CD4-positive, alpha-beta T cell treated with Interleukin-4 for 1 hour (primary cell): ENCODE measurements around the gene TMEM258.

ENCODE experiments used
- DNase-seq, 2 donors: peaks; one replicate each; pipeline ENCODE4 v3.0.0-alpha.2; 2020 to 2022

Gene TMEM258

DNA sequence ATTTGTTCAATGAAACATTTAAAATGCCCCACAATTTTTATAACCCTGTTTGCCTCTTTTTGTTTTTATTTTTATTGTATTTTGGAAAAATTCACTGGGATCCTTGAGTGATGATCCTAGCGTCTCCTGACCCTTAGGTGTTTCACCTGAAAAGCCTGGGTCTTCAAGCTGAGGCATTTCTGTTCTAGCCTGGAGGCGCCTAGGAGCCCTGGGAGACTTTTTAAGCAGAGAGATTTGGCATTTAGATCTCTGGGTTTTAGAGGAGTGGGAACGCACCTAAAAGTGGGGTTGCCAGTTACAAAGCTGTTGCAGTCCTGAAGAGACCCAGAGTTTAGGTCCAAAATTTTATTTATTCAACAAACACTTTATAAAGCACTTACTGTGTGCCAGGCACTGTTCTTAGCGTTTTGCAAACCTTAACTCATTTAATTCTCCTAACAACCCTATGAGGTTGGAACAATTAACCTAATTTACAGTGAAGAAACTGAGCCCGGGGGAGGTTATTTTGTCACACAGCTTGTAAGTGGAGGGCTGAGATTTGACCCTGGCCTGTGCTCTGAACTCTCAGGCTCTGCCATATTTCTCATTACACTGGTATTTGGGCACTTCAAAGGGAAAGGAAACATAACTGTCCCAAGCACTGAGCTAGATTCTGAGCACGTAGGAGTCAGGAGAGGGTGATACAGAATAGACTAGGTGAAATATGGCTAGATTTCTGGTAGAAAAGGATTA is 25.2 kb upstream of the TMEM258 start:
- no peak for DNase-seq

DNA sequence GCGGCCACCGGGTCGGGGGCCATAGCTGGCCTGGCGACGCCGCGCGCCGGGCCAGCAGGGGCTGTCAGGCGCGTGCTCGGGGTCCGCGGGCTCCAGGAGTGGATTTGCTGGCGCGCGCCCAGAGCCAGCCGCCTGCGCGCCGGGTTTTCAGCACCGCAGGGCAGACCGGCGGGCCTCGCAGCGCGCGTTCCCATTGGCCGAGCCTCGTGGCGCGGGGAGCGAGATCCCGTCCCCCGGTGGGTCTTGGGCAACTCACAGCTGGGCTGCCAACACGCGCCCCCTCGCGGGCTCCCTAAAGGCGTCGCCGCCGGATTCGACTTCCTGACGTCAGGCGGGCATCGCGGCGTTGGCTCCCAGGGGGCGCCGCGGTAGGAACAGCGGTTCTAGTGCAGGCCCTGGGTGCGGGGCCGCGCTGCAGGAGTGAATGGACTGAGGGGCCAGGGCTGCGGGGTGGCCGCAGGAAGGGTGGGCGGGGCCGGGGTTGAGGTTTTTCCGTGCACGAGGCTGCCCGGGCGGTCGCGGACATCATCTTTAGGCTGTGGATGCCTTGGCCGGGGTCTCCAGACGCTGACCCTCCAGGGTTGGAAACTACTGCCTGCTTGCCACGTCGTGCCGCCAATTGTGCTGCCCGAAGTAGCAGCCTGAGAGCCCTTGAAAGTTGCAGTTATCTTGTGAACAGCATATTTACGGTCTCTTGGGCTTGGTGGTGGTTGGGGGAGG is 24.5 kb upstream of the TMEM258 start, which contains the start of gene FADS1:
Gene FADS1 (minus strand): TSS at position 268 of the 720 bp plus-strand sequence. CDS start 74 bp downstream, at position 194.
- peak; percentile 78 to 84 for DNase-seq

DNA sequence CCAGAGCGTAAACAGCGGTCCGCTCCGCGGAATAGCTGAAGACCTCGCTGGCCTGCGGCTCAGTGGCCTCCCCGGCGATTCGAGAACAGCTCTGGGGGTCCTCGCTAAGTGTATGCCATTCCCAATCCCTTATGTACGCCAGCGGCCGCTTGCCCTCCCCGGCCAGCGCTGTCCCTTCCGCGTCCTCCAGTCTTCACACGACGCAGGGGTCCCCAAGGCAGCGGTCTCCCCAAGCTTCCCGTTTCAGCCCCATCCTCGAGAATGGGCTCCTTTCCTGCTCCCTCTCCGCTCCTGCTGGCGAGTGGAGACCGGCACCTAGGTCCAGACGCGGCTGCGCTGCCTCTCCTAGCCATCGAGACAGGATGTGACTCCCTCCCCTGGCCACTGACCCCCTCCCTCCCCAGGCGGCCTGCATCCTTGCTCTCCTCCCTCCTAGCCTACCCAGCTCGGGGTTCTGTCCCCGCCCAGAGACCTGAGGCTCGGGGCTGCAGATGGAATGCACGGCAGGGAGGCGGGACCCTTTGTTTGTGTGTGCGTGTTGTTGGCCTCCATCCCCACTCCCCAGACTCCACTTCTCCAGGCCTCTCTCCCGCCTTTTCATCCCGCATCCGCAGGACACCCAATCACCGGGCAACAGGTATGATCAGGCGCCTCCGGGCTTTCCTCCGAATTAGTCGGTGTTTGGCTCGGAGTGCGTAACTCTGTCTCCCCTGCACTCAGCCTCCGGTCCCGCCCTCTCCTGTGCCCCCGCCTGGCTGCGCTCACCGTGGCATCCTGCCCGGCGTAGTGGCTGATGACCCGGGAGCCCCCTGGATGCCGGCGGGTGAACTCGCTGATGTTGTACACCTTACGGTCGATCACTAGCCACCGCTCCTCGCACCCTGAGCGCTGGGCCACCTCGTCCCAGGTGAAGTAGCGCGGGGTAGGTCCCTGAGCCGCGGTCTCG is 23.7 kb upstream of the TMEM258 start:
- peak; percentile 54 to 59 for DNase-seq

DNA sequence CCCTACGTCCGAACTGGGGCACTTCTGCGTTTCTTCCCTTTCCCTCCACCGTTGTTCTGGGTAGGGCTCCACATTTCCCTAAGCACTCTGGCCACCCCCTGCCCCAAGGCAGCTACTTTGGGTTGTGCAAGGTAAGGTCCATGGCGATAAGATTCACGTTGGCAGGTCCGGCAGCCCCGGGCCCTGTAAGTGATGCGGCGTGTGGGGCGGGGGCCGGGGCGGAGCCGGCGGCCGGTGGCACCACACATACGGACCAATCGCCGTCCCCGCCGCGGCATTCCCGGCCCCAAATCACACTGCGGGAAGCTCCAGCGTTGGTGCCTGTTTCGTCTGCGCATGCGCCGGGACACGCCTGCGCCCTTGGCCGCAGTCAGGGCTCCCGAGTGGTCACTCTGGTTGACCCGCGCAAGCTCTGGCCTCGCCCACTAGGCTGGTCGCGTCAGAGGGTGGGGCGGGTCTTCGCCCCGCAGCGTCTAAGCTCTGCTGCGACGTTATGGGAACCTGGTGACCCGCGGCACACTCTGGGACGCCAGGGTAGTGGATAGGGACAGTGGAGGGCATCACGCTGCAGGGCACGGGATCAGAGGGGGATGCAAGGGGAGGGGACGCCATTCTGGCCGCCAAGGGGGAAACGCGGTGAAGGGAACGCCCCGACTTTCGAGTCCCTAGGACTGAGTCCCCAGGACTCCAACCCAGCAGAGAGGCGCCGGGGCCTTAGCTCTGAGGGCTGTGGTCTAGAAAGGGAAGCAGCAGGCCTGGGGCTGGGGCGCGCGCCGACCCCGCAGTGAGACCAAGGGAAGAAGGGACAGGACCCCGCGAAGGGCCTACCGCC is 22.8 kb upstream of the TMEM258 start:
- peak; percentile 44 to 83 for DNase-seq

DNA sequence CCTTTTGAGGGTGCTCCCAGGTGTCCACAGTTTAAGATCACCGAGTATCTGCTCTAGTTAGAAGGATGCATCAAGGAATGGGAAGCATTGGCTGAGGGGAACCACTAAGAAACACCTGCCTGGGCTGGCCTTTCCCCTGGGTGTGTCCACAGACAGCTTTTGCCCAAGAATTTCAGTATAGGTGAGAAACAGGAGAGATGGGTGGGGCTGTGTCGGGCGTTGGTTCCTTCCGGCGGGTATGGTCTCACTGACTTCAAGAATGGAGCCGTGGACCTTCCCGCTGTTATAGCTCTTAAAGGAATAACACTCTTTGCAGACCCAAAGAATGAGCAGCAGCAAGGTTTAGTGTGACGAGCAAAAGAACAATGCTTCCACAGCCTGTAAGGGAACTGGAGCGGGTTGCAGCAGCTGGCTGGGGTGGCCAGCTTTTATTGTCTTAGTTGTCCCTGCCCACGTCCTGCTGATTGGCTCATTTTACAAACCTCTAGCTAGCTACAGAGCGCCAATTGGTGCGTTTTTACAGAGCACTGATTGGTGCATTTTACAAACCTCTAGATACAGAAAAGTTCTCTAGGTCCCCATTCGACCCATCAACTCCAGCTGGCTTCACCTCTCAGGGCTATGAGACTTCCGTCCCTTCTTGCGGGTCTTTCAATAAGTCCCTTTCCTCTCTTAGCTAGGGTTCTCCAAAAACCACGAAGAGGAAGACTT is 22.0 kb upstream of the TMEM258 start:
- peak; percentile 24 to 44 for DNase-seq

DNA sequence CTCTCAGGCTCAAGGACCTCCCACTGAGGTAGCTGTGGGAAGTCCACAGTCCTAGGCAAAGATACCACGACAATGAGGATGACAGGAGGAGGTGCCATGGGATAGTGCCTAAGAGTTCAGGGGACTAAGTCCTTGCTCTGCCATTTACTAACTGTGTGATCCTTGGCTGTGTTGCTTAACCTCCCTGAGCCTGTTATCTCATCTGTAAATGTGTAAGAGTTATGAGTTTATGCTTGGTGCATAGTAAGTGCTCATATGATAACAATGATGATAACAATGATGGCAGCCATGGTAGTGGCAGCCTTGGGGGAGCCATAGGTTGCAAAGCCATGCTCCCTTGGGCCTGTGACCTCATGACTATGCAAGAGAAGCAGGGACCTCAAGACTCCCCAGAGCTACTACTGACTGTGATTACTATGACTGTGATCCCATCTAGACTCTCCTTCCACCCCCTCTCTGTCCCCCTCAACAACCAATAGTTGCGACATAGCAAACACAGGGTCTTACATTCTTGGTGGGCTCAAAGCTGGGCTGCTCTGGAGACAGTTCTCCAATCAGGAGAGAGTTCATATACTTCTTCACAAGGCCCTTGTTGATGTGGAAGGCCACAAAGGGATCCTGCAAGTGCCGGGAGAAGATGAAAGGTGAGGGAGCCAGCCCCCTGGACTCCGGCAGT is 20.5 kb upstream of the TMEM258 start:
- no peak for DNase-seq

DNA sequence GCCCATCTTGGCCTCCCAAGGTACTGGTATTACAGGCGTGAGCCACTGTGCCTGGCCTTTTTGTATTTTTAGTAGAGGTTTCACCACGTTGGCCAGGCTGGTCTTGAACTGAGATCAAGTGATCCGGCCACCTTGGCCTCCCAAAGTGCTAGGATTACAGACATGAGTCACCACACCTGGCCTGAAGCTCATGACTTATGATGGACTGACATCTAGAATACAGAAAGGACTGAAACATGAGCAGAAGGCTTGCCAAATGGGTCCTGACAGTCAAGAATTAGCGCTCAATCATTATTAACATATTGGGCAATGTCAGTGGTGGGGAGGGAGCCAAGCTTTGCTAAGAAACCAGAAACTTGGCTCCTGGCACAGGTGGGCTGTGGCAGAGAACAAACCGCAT is 19.4 kb upstream of the TMEM258 start:
- DNase-seq: no peak

DNA sequence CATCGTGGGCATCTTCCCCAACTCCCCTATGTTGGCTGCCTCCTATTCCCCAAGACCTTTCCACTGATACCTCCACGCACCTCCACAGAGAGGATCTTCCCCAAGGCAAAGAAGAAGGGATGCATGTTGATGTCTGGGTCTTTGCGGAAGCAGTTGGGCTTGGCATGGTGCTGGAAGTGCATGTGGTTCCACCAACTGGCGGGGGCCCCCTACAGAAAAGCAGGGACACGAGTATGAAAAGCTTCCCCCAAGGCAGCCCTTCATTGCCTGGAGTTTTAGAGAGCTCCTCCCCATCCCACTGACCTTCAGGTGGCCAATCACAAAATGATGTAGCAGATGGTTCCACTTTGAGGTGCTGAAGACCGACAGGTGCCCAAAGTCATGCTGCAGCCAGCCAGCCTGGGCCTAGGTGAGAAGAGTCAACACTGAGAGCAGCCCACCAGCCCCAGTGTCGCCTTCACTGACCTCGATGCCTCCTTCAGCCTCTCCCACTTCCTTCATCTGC is 18.3 kb upstream of the TMEM258 start:
- DNase-seq: no peak

DNA sequence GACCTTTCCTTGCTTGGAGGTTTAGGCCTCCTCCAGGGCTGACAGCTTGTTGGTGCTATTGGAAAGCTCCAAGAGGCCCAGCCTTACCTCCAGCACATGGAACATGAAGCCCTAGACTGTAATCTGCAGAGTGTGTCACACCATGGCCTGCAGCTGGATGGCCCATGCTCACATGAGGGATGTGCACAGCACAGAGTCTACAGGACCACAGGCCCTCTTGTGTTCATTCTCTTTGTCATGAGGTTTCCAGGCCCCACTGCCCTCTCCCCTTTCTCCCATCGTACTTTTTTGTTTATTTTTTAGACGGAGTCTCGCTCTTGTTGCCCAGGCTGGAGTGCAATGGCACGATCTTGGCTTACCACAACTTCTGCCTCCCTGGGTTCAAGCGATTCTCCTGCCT is 14.4 kb upstream of the TMEM258 start:
- no peak for DNase-seq

DNA sequence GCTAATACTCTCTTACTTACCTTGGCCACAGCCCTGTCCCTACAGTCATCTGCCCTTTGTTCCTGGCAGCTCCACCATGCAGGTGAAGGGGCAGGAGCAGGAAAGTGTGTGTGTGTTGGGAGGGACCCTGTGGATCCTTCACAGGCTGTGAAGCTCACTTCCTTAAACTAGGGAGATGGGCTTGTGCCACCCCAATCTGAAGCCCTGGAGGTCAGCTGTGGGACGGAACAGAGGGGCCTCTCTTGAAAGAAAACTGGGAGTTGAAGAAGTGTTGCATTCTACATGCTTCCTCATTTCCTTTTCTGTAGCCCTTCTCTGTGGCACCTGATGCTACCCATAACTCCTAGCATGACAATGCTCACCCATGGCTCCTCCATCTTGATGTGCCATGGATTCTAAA is 12.7 kb upstream of the TMEM258 start:
- DNase-seq: no peak

DNA sequence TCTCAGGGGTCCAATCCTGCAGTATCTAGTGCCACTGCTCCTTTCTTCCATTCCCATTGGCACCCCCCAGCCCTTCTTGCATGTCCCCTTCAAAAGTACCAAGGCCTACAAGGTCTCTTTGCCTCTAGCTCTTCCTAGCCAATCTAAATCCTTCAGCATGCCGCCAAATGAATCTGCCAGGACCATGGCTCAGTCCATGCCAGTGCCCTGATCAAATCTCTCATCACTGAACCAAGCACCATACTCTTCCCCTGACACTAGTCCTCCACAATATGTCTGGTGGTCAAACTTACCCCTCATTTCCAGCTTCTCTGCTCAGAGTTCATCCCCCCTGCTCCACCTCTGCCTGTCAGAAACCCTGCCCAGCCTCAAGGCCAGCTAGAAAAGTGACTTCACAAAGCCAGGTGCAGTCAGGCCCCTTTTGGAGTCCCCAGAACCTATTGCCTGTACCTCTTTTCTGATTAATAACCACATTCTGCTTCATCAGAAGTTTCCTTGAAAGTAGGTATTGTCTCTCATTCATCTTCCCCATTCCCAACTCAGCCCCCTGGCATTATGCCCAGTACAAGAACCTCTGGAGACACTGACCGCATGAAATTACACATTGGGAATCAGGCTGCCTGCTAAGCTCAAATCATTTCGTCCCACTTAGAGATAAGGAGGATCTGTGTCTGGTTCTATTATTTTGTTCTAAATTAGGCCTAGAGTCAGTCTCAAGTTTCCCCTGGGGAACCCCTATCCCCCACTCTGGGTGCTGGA is 11.7 kb upstream of the TMEM258 start:
- no peak for DNase-seq

DNA sequence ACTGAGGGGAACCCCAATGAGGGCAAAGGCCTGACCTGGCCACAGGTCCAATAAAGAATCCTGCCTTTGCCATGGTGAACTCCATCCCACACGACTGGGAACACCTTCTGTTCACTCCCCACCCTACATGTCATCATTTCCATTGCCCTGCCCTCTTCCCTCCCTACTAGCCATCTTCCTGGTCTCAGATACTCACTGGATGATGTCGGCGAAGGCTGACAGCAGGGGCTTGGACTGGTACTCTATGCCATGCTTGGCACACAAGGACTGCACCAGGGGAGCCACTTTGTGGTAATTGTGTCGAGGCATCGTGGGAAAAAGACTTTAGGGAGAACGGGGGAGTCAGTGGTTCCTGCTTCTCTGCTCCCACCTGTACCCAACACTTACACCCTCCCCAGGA is 10.2 kb upstream of the TMEM258 start:
- DNase-seq: no peak

DNA sequence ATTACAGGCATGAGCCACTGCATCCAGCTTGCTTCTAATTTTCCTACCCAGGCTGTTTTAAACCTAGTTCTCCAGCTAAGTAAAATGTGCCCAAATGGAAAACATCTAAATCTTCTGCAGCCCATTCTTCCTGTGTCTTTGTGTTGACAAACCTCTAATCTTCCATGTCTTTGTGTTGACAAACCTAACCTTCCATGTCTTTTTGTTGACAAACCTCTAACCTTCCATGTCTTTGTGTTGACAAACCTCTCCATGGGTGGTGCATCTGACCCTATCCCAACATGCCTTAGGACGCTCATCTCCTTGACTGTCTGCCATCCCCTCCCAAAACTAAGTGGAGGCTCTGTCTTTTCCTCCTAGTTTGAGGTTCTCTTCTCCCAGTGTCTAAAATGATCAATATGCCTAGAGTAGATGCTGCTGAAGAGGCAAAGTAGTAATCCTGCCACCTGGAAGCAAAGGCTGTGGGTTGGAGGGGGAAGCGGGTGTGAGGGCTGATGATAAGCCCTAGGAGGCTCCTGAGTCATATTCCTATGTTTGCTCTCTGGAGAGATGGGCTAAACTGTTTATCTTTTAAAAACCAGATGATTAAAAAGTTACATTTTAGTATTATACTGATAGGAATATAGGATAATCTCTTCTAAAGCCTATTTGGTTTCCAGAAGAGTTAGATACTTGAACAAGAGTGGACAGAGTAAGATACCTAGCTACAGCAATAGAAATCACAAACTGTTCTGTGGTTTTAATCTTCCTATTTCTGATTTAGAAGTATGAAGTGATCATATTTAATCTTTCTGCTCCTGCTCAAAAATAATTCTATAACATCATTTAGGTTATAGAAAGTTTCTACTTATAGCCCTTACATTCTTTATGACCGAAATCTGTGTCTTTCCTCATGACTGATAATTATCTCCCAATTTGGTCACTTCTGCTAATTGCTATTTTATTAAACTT is 8.2 kb upstream of the TMEM258 start:
- no peak for DNase-seq

DNA sequence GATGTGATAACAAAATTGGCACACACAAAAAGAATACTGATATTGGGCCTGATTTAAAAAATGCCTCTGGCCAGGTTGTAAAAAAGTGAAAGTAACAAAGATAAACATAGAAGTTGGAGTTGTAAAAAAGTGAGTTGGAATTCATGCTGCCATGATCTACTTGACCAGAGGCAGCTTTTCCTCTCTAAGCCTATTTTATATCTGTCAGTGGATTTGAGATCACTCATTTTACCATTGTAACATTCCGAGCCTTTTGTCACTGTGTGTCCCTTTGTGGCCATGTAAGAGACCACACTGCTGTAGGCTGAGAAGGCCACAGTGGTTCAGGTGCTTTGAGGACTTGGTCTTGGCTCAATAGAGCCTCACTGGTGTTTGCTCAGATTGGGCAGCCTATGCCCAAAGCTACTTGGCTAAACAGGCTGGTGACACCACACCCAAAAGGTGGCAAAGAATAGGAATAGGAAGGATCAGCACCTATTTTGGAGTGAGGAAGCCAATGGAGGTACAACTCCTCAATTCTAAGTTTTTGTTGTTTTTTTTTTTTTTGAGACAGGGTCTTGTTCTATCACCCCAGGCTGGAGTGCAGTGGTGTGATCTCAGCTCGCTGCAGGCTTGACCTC is 7.4 kb upstream of the TMEM258 start:
- DNase-seq: no peak

DNA sequence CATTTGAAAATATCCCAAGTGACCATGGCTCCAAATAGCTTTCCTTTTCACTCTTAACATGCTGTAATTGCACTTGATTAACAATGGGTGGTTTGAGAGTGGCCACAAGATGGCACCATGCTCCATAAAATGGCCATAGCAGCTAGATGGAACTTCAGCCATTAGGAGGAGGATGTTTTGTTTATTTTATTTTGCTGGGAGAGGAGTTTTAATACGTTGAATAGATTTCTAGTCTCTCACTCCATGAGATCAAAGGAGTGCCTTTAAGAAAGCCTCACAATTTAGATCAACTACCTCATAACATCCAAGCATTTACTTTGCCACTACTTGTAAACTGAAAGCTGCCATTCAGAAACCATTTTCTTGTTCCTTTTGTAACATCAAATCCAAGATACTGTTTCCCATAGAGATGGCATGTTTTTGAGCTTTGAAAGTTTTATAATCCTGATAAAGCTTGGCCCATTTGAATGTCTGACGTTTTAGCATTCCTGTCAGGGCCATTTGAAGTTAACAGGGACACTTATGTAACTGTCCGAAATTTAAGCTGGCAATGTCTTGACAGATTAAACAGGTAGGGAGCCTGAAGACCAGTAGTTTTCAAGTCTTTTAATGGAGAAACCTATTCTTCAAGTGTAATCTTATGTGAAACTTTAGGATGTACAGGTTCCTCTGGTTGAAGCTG is 5.0 kb upstream of the TMEM258 start:
- DNase-seq: peak; percentile 80 to 83

DNA sequence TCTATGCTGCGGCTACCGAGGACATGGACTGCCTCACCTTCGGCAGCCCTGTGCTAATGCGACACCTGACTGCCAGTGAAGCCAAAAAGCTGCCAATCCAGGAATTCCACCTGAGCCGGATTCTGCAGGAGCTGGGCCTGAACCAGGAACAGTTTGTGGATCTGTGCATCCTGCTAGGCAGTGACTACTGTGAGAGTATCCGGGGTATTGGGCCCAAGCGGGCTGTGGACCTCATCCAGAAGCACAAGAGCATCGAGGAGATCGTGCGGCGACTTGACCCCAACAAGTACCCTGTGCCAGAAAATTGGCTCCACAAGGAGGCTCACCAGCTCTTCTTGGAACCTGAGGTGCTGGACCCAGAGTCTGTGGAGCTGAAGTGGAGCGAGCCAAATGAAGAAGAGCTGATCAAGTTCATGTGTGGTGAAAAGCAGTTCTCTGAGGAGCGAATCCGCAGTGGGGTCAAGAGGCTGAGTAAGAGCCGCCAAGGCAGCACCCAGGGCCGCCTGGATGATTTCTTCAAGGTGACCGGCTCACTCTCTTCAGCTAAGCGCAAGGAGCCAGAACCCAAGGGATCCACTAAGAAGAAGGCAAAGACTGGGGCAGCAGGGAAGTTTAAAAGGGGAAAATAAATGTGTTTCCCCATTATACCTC is 3.6 kb upstream of the TMEM258 start:
- no peak for DNase-seq

DNA sequence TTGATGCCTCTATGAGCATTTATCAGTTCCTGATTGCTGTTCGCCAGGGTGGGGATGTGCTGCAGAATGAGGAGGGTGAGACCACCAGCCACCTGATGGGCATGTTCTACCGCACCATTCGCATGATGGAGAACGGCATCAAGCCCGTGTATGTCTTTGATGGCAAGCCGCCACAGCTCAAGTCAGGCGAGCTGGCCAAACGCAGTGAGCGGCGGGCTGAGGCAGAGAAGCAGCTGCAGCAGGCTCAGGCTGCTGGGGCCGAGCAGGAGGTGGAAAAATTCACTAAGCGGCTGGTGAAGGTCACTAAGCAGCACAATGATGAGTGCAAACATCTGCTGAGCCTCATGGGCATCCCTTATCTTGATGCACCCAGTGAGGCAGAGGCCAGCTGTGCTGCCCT is 3.1 kb upstream of the TMEM258 start:
- no peak for DNase-seq
